AG04449 (cell line): ENCODE measurements around the gene DIP2A.

Source experiments
- CTCF ChIA-PET: fragments of 350-600 bp; formaldehyde crosslinking; extraction: SDS; loops from one replicate; lab custom pipeline; 2021; ENCODE audit warnings: antibody characterized with exemption; lab: Yijun Ruan, JAX
- POLR2A ChIA-PET: fragments of 400-600, 350-600 bp; formaldehyde crosslinking; extraction: SDS; loops from one replicate; lab custom pipeline; 2020; ENCODE audit warnings: antibody characterized with exemption, inconsistent platforms; lab: Yijun Ruan, JAX
- DNase-seq: peaks from one replicate; pipeline ENCODE4 v3.0.0-alpha.2; 2010; ENCODE audit warnings: low read depth, low spot score
- H3K4me3 ChIP-seq: 2 replicates; pipeline ENCODE4 v1.5.1; 2011; ENCODE audit warnings: low read depth, mild to moderate bottlenecking, control low read depth, low read length
- TF ChIP-seq, protein P1 (sequence below): IDR thresholded peaks from one replicate; pipeline ENCODE4 v1.5.1; 2011; ENCODE audit warnings: mild to moderate bottlenecking, moderate library complexity, low read length, control low read depth, inconsistent platforms; ENCODE audit not compliant: insufficient read depth; ENCODE audit errors: missing control alignments

Gene DIP2A

DNA sequence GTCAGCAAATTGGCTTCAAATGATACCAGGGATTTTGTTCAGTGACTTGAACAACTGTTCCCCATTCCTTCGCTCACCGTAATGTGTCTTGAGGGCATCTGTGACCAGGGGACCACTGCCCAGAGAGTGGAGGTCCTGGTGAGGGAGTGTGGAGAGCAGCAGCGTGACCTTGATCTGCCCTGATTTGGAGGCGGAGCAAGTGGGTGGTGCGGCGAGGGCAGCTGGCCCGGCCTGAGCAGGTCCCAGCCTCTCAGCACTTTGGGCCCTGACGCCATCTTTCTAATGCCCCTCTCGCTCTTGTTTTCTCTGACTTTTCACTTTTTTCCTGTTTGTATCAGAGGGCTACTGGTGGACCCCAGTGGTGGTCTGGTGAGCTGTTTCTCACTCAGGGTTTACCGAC lies 31.1 kb downstream of the DIP2A start:
- DNase-seq: no peak
- ChIA-PET POLR2A (no interaction called here), CTCF (interaction anchor here (1.3 kb wide), 1 partner anchor 11 kb away, joined by 4 read pairs; no protein-coding TSS in a partner anchor)
- no peak overlapping the region for H3K4me3 ChIP-seq
- TF ChIP-seq, protein P1, sequence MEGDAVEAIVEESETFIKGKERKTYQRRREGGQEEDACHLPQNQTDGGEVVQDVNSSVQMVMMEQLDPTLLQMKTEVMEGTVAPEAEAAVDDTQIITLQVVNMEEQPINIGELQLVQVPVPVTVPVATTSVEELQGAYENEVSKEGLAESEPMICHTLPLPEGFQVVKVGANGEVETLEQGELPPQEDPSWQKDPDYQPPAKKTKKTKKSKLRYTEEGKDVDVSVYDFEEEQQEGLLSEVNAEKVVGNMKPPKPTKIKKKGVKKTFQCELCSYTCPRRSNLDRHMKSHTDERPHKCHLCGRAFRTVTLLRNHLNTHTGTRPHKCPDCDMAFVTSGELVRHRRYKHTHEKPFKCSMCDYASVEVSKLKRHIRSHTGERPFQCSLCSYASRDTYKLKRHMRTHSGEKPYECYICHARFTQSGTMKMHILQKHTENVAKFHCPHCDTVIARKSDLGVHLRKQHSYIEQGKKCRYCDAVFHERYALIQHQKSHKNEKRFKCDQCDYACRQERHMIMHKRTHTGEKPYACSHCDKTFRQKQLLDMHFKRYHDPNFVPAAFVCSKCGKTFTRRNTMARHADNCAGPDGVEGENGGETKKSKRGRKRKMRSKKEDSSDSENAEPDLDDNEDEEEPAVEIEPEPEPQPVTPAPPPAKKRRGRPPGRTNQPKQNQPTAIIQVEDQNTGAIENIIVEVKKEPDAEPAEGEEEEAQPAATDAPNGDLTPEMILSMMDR: no peak

DNA sequence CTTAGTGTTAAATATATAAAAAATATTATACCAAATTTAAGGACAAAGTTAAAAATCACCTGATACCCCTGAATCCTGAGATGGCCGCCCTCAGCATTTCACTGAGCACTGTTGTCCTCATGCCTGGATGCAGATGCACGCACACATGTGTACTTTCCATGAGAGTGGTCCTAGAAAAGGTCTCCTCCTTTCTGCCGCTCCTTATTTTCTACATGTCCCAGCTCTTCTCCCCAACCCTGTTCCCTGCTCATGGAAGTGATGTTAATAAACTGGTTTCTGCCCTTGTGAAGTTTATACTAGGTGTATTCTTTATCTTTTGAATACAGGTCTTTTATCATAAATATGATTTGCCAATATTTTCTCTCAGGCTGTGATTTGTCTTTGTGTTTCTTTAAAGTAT lies 32.9 kb downstream of the DIP2A start:
- ChIA-PET POLR2A (no interaction called here), CTCF (interaction anchor here (0.8 kb wide), 1 partner anchor 8 kb away, joined by 3 read pairs; no protein-coding TSS in a partner anchor)
- TF ChIP-seq, protein P1: no peak
- no peak for DNase-seq
- H3K4me3 ChIP-seq: no peak overlapping the region

DNA sequence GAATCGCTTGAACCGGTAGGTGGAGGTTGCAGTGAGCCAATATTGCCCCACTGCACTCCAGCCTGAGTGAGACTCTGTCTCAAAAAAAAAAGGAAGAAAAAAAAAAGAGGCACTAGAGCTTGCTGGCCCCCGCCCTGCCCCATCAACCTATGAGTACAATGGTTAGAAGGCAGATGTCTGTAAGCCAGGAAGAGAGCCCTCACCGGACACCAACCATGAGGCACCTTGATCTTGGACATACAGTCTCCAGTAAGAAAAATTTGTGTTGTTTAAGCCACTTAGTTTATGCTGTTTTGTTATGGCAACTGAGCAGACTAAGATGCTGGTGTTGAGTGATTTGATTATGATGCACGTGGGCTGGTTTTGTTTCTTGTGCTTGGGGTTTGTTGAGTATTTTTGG lies 34.2 kb downstream of the DIP2A start:
- no peak for DNase-seq
- CTCF ChIA-PET: no interaction called here
- POLR2A ChIA-PET: no interaction called here
- H3K4me3 ChIP-seq: no peak overlapping the region
- TF ChIP-seq, protein P1: no peak

DNA sequence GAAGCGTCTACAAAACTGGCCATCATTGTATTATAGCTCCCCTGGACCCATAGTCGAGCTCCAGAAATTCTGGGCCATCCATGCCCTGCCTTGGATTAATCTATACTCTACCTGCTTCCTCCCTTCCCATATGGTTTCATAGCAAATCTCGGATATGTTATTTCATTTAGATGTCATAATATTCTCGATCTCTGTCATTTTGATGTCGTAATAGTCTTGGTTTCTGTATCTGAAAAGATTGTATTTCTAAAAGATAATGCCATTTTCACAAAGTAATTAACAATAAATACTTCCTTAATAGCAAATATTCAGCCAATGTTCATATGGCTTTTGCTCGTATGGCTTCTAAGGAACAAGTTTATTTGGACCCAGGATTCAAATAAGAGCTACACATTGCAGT lies 35.1 kb downstream of the DIP2A start:
- CTCF ChIA-PET: no interaction called here
- DNase-seq: no peak
- POLR2A ChIA-PET: no interaction called here
- TF ChIP-seq, protein P1: no peak
- H3K4me3 ChIP-seq: no peak overlapping the region

DNA sequence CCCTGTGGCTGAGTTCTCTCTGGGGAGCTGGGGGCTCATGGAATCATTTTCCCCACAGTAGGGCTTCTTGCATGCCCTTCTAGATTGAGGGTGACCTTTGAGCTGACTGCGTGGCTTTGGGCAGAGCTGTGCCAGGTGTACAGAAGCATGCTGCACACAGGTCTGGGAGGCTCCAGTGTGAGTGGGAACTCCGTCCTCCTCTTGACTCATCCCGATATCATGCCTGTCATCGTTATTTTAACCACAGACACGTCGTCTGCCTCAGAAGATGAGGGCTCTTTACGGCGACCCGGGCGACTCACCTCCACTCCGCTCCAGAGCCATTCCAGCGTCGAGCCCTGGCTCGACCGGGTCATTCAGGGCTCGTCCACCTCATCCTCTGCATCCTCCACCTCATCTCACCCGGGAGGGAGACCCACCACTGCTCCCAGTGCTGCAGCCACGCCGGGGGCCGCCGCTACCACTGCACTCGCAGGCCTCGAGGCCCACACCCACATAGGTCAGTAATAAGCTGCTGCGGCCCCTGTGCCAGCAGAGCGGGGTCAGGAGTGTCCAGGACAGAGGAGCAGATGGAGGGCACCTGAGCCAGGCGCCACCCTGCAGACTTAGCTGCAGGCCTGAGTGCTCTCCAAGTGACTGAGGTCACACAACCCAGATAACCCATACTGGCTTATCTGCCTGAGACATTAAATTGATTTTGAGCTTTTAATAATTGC lies 39.8 kb downstream of the DIP2A start:
- DNase-seq: no peak
- no peak overlapping the region for H3K4me3 ChIP-seq
- CTCF ChIA-PET: no interaction called here
- POLR2A ChIA-PET: no interaction called here
- TF ChIP-seq, protein P1: no peak

DNA sequence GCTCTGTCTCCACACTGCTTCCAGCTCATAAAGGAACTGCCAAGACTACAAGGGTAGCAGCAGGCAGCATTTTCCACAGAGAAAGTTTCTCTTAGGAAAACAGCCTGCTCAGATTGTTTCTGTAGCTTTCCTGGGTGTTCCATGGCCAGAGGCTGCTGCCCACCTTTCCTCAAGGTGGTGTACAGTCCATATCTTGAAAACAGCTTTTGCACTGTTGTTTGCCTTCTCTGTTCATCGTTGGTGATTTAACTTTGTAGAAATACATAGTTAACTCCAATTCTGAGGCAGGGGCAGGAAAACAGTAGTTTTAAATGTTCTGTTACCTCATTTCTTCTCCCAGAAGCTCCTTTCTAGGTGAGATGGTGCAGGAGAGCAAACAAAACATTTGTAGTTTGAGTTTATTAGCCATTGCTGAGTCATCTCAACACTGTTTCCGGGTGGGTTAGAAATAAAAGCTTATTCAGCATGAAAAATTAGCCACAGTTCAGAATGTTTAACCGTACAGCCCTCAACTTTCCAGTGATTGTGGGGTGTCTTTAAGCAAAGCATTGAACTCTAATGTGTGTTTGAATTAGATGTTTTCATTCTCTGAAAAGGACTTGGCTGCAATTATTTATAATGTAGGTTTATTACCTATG lies 41.7 kb downstream of the DIP2A start:
- TF ChIP-seq, protein P1: no peak
- DNase-seq: no peak
- H3K4me3 ChIP-seq: no peak overlapping the region
- POLR2A ChIA-PET: no interaction called here
- CTCF ChIA-PET: interaction anchor here (0.7 to 1.9 kb wide), 3 partner anchors 9 to 139 kb away, joined by 3 to 9 read pairs (median 3); no protein-coding TSS in a partner anchor
